A549 treated with ZK216348 at 1 μM for 4 hours (cell line): Measurements from ENCODE around the gene TMEM168. TPM values are rescaled to one million over a fixed set of nuclear protein-coding genes. Genes with fewer than 3 reads are reported as not detected.

Experiments
- total RNA-seq: library from RNA; stranded (reverse); fragments of 200-300 nt; extraction: Qiagen RNA extraction; gene quantifications from 5 replicates; pipeline ENCODE4 v1.2.3, GENCODE V29; 2022; ENCODE audit warnings: low read depth

The TMEM168 gene, protein sequence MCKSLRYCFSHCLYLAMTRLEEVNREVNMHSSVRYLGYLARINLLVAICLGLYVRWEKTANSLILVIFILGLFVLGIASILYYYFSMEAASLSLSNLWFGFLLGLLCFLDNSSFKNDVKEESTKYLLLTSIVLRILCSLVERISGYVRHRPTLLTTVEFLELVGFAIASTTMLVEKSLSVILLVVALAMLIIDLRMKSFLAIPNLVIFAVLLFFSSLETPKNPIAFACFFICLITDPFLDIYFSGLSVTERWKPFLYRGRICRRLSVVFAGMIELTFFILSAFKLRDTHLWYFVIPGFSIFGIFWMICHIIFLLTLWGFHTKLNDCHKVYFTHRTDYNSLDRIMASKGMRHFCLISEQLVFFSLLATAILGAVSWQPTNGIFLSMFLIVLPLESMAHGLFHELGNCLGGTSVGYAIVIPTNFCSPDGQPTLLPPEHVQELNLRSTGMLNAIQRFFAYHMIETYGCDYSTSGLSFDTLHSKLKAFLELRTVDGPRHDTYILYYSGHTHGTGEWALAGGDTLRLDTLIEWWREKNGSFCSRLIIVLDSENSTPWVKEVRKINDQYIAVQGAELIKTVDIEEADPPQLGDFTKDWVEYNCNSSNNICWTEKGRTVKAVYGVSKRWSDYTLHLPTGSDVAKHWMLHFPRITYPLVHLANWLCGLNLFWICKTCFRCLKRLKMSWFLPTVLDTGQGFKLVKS
- total RNA-seq: 6.3 to 10.1 TPM (median 9.4 TPM) in 5 replicates

DNA sequence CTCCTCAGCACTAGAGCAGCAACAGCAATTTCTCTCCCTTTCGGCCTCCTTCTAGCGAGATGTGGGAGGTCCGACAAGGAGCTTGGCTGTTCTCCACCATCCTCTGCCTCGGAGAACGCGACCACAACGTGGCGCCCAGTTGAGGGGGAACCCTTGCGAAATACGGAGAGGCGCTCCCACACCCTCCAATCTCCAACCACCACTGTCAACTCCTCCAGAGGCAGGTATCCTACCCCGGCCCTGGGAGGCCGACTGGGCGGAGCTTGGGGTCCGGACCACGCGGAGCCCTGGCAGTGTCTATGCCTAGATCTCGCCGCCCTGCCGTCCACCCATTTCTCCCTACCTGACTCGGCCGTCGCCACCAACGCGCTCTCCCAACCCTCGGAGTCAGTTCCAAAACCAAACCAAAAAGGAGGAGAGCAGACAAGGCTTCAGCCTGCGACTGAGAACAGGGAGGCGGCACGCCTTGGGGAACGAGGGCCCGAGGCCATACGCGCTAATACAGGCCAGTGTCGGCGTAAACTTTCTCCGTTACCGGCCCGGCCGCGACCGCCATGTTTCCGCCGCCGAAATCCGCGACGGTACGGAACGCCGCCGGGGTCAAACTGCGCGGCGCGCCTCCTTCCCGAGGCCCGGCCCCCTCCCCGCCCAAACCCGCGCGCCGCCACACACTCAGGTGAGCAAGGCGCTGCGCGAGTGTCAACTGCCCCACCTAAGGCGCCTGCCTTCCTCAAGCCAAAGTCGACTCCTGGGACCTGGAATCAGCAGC is at the start of gene TMEM168:
Gene TMEM168, minus strand, starts transcription at position 577 of the 769 bp plus-strand sequence. CDS start 5,568 bp downstream, outside the sequence.

